CD14-positive monocyte (primary cell): ENCODE results near the gene IGFN1. TPM values are rescaled to one million over a fixed set of nuclear protein-coding genes. Genes with fewer than 3 reads are reported as not detected.

Experiments used
- DNase-seq, 3 donors: peaks; one replicate each; pipeline ENCODE4 v3.0.0-alpha.2; 2011 to 2022
- H2AFZ ChIP-seq: 2 replicates; pipeline ENCODE4 v1.6.0; 2012; ENCODE audit warnings: mild to moderate bottlenecking, low read depth, low read length, inconsistent platforms; ENCODE audit not compliant: insufficient read depth, poor library complexity, severe bottlenecking
- H3K27ac ChIP-seq, 2 donors: 1 replicate in 1 of 2; 2 replicates in 1 of 2; pipeline ENCODE4 v1.5.1; 2012 to 2013; ENCODE audit warnings: low read length in 2 of 2, control low read depth in 1 of 2, inconsistent platforms in 1 of 2, low read depth in 1 of 2, mild to moderate bottlenecking in 1 of 2
- H3K27me3 ChIP-seq, 2 donors: one replicate each; pipeline versions ENCODE4 v1.6.0 to v1.6.1; 2011 to 2013; ENCODE audit warnings: low read length in 2 of 2; ENCODE audit not compliant: control insufficient read depth in 2 of 2, insufficient read depth in 2 of 2
- H3K36me3 ChIP-seq, 2 donors: replicated peaks in 1 of 2; 1 replicate in 1 of 2; 2 replicates in 1 of 2; pipeline versions ENCODE4 v1.5.1 to v1.6.1; 2012 to 2013; ENCODE audit warnings: low read length in 2 of 2, control low read depth in 1 of 2, inconsistent platforms in 1 of 2, mild to moderate bottlenecking in 1 of 2; ENCODE audit not compliant: insufficient read depth in 2 of 2, control insufficient read depth in 1 of 2
- H3K4me1 ChIP-seq, 2 donors: 1 replicate in 1 of 2; 2 replicates in 1 of 2; pipeline versions ENCODE4 v1.5.1 to v1.6.1; 2012 to 2013; ENCODE audit warnings: low read length in 2 of 2, control low read depth in 1 of 2, inconsistent platforms in 1 of 2, mild to moderate bottlenecking in 1 of 2, moderate library complexity in 1 of 2; ENCODE audit not compliant: insufficient read depth in 2 of 2, control insufficient read depth in 1 of 2
- H3K4me2 ChIP-seq: replicated peaks from 2 replicates; pipeline ENCODE3; 2012; ENCODE audit warnings: low read length, moderate library complexity, mild to moderate bottlenecking; ENCODE audit not compliant: poor library complexity, severe bottlenecking; ENCODE audit errors: extremely low read depth
- H3K4me3 ChIP-seq, 3 experiments: fragments of 200-600 bp in 1 of 3; sonication (generic) in 1 of 3; replicated peaks in 1 of 3; 1 replicate in 2 of 3; 2 replicates in 1 of 3; pipeline ENCODE4 v1.5.1; 2011 to 2013; ENCODE audit warnings: low read length in 3 of 3, mild to moderate bottlenecking in 3 of 3, control low read depth in 2 of 3, low read depth in 2 of 3, inconsistent platforms in 1 of 3, moderate library complexity in 1 of 3
- H3K79me2 ChIP-seq: 2 replicates; pipeline ENCODE4 v1.6.0; 2012; ENCODE audit warnings: mild to moderate bottlenecking, control low read depth, inconsistent platforms, low read length, moderate library complexity; ENCODE audit not compliant: insufficient read depth
- H3K9ac ChIP-seq: 2 replicates; pipeline ENCODE4 v1.6.0; 2017; ENCODE audit warnings: low read length, mild to moderate bottlenecking; ENCODE audit not compliant: insufficient read depth, poor library complexity, severe bottlenecking
- H3K9me3 ChIP-seq, 2 donors: replicated peaks in 1 of 2; 1 replicate in 1 of 2; 2 replicates in 1 of 2; pipeline versions ENCODE4 v1.5.1 to v1.6.1; 2012 to 2013; ENCODE audit warnings: low read length in 2 of 2, control low read depth in 1 of 2; ENCODE audit not compliant: control insufficient read depth in 1 of 2, insufficient read depth in 1 of 2
- H4K20me1 ChIP-seq: 2 replicates; pipeline ENCODE4 v1.6.0; 2012; ENCODE audit warnings: mild to moderate bottlenecking, low read length, control low read depth, moderate library complexity; ENCODE audit not compliant: insufficient read depth
- H3K27ac Mint-ChIP-seq, 7 donors: one replicate each; pipeline ENCODE4 v1.8.0; 2020; ENCODE audit warnings: mild to moderate bottlenecking in 7 of 7, mixed read lengths in 7 of 7, moderate library complexity in 6 of 7, inconsistent platforms in 2 of 7
- H3K27me3 Mint-ChIP-seq, 3 donors: one replicate each; pipeline ENCODE4 v1.8.0; 2021 to 2022; ENCODE audit warnings: low read depth in 3 of 3, mild to moderate bottlenecking in 3 of 3, mixed read lengths in 3 of 3, moderate library complexity in 3 of 3, inconsistent platforms in 1 of 3
- H3K36me3 Mint-ChIP-seq, 2 donors: one replicate each; pipeline ENCODE4 v1.8.0; 2020; ENCODE audit warnings: mixed read lengths in 2 of 2, inconsistent platforms in 1 of 2, mild to moderate bottlenecking in 1 of 2
- H3K4me1 Mint-ChIP-seq: one replicate; pipeline ENCODE4 v1.8.0; 2020; ENCODE audit warnings: mild to moderate bottlenecking, mixed read lengths
- H3K4me3 Mint-ChIP-seq, 2 donors: one replicate each; pipeline ENCODE4 v1.8.0; 2020; ENCODE audit warnings: mild to moderate bottlenecking in 2 of 2, mixed read lengths in 2 of 2, moderate library complexity in 1 of 2
- H3K9me3 Mint-ChIP-seq, 7 donors: one replicate each; pipeline ENCODE4 v1.8.0; 2020 to 2022; ENCODE audit warnings: mixed read lengths in 7 of 7, mild to moderate bottlenecking in 6 of 7, moderate library complexity in 6 of 7, inconsistent platforms in 2 of 7
- CTCF ChIP-seq: fragments of 200-600 bp; IDR thresholded peaks from one replicate; pipeline ENCODE4 v1.8.0; 2022; ENCODE audit warnings: antibody characterized with exemption, mild to moderate bottlenecking
- WGBS: methylation state at CpG from one replicate; pipeline ENCODE4 v1.1.5; 2013; ENCODE audit warnings: missing lambda C conversion rate; ENCODE audit not compliant: insufficient coverage; 5-methylcytosine and 5-hydroxymethylcytosine counted together
- intact Hi-C, 2 donors: fragments of 100-400 bp; cut with micrococcal nuclease; formaldehyde crosslinking; loops; one replicate each; pipeline versions ENCODE4 v1.15.0 to v1.15.1; 2023
- polyA plus RNA-seq, 3 donors: library from polyadenylated mRNA; depleted of rRNA in 1 of 3; unstranded in 2 of 3; stranded (reverse) in 1 of 3; fragments of 300-500 nt in 2 of 3; fragments of >200 nt in 1 of 3; fragmentation: Illumina TruSeq in 2 of 3; gene quantifications; 1 replicate in 2 of 3; 2 replicates in 1 of 3; pipeline ENCODE4 v1.2.3, GENCODE V29; 2012 to 2021

Gene IGFN1
- polyA plus RNA-seq, 3 donors, result not detected

DNA sequence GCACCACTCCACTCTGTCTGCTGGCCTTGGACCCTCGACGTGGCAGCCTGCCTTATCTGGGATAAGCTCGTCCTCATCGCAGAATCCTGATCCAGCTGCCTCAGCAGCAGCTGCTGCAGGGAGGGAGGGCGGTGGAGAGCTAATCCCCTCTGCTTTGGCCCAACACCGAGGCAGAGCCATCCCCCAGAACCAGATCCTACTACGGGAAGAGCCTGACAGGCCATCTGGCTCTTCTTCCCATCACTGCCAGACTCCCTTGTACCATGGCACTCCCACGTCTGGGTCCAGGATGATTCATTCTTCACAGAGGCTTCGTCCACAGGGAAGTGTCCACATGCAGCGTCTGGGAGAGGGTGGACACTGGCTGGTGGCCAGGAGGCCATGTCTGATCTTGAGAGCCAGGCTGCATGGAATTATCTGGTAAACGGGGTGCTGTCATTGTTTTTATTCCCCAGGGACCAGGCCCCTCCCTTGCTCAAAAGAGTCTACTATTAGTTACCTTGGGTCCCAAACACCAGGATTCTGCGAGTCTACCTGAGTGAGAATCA lies 78.1 kb downstream of the IGFN1 start:
- no peaks in the 10 kb centered on the region for H3K79me2 ChIP-seq
- DNase-seq, result no peak
- no peaks in the 10 kb centered on the region for H3K4me1 ChIP-seq
- peaks cover 0 to 5% of the 10 kb centered on the region in 2 donors for H3K27me3 ChIP-seq
- H3K9me3 Mint-ChIP-seq, result no peaks in the 10 kb centered on the region
- H3K27ac Mint-ChIP-seq, result no peak overlapping the region
- no peak overlapping the region for H3K9ac ChIP-seq
- no peaks in the 10 kb centered on the region for H3K9me3 ChIP-seq
- H3K27ac ChIP-seq, result no peak overlapping the region
- H4K20me1 ChIP-seq, result no peaks in the 10 kb centered on the region
- intact Hi-C loops, result no loop called here
- no peak overlapping the region for H3K4me2 ChIP-seq
- H3K4me3 ChIP-seq, result no peak overlapping the region
- no peaks in the 10 kb centered on the region for H3K36me3 Mint-ChIP-seq
- WGBS, result 73% methylated on average over 11 of the region's 12 CpGs
- no peak for TF ChIP-seq CTCF
- no peak overlapping the region for H3K4me3 Mint-ChIP-seq
- H3K4me1 Mint-ChIP-seq, result peaks cover 3% of the 10 kb centered on the region
- H2AFZ ChIP-seq, result no peak overlapping the region
- H3K27me3 Mint-ChIP-seq, result peaks cover 18 to 20% (median 19%) of the 10 kb centered on the region in 3 donors
- no peaks in the 10 kb centered on the region for H3K36me3 ChIP-seq

- Histone ChIP-seq H3K4me1 (no peaks in the 10 kb centered on the region), H3K36me3 (no peaks in the 10 kb centered on the region), H2AFZ (no peak overlapping the region), H3K27me3 (peaks cover 0 to 5% of the 10 kb centered on the region in 2 donors), H3K9me3 (no peaks in the 10 kb centered on the region), H4K20me1 (no peaks in the 10 kb centered on the region), H3K27ac (no peak overlapping the region), H3K4me3 (no peak overlapping the region), H3K79me2 (no peaks in the 10 kb centered on the region), H3K9ac (no peak overlapping the region), H3K4me2 (no peak overlapping the region)
- 94% methylated on average over 5 of the region's 7 CpGs for WGBS
- intact Hi-C loops, result no loop called here
- DNase-seq, result no peak
- no peak overlapping the region for H3K27ac Mint-ChIP-seq
- peaks cover 15 to 20% (median 19%) of the 10 kb centered on the region in 3 donors for H3K27me3 Mint-ChIP-seq
- no peaks in the 10 kb centered on the region for H3K9me3 Mint-ChIP-seq
- no peak overlapping the region for H3K4me3 Mint-ChIP-seq
- no peak for TF ChIP-seq CTCF
- peaks cover 3% of the 10 kb centered on the region for H3K4me1 Mint-ChIP-seq
- H3K36me3 Mint-ChIP-seq, result no peaks in the 10 kb centered on the region
Measured at GRCh38 chr1:201269281-201269680, 78.7 kb downstream of the IGFN1 start.
